Measurements from ENCODE around the gene POC1A.
A peak's percentile ranks its signal among the peaks of the same experiment; 100 is the strongest.

GRCh38 chr3:52123106-52123725 is 31.0 kb downstream of the POC1A start:
- TF ChIP-seq CTCF (IDR thresholded peaks at IDR 0.05; ENCODE audit: insufficient read depth, low read depth, low read length) (peak; percentile 89), EZH2 (IDR thresholded peaks at IDR 0.05; ENCODE audit: insufficient read depth, low read length) (no peak)
